BJ (cell line): ENCODE measurements around the gene MEIOB. TPM values are rescaled to one million over a fixed set of nuclear protein-coding genes. Genes with fewer than 3 reads are reported as not detected.

Experiments
- CTCF ChIA-PET: fragments of 350-600 bp; formaldehyde crosslinking; extraction: SDS; loops from one replicate; lab custom pipeline; 2021; ENCODE audit warnings: antibody characterized with exemption, inconsistent platforms; lab: Yijun Ruan, JAX
- POLR2A ChIA-PET: fragments of 300-600 bp; sonication (Branson Sonifier 250); formaldehyde crosslinking; extraction: SDS; loops from one replicate; lab custom pipeline; 2021; ENCODE audit warnings: antibody characterized with exemption; lab: Charles Lee
- DNase-seq: peaks from one replicate; pipeline ENCODE4 v3.0.0-alpha.2; 2011; ENCODE audit warnings: low read depth
- H3K27me3 ChIP-seq: 2 replicates; pipeline ENCODE4 v1.6.0; 2011; ENCODE audit warnings: low read length; ENCODE audit not compliant: control insufficient read depth, insufficient read depth
- H3K36me3 ChIP-seq: 2 replicates; pipeline ENCODE4 v1.5.1; 2011; ENCODE audit warnings: low read length; ENCODE audit not compliant: control insufficient read depth, insufficient read depth
- H3K4me3 ChIP-seq: 2 replicates; pipeline ENCODE4 v1.5.1; 2011; ENCODE audit warnings: low read depth, mild to moderate bottlenecking, control low read depth, low read length
- CTCF ChIP-seq: IDR thresholded peaks from 2 replicates; pipeline ENCODE4 v1.5.1; 2011; ENCODE audit warnings: low read depth, mild to moderate bottlenecking, control low read depth, inconsistent platforms, low read length, moderate library complexity; ENCODE audit not compliant: insufficient read depth
- polyA plus RNA-seq: library from polyadenylated mRNA; depleted of rRNA; stranded (reverse); fragments of >200 nt; gene quantifications from 2 replicates; pipeline ENCODE4 v1.2.3, GENCODE V29; 2011

The MEIOB gene
- polyA plus RNA-seq, 1 experiment = 0.28 TPM

DNA sequence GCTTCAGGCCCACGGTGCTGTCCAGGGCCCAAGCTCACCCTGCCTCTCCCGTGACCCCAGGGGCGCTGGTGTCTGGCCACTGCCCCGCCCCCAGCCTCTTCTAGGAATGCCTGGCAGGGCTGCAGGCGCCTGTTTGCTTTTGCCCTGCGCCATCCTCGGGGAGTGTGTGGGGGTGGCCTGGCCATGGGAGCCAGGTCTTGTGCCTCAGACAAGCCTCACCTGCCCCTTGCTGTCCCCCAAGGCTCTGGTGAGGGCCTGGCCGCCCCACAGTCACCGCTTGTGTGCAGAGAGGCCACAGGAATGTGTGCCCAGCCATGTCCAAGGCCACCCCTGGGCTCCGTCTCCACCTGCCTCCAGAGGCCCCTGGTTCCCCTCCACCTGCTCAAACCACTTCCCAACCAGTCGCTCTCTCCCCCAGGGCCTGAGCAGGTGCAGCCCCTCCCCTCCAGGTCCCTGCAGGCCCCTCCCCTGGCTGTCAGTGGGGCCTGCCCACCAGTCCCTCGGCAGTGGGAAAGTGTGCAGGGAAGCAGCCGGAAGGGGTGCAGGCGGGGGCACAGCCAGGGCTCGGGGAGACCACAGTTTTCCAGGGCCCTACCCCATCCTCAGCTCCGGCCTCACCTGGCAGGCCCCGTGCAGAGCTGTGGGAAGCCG lies 77.6 kb downstream of the MEIOB start:
- CTCF ChIA-PET = no interaction called here
- POLR2A ChIA-PET = no interaction called here
- no peak overlapping the region for H3K4me3 ChIP-seq
- H3K27me3 ChIP-seq = no peaks in the 10 kb centered on the region
- DNase-seq = no peak
- H3K36me3 ChIP-seq = peaks cover 3% of the 10 kb centered on the region; the same call in 1 of the 2 replicates
- no peak for TF ChIP-seq CTCF

GRCh38 chr16:1793578-1794220 lies 78.3 kb downstream of the MEIOB start, which contains the start of gene IGFALS:
IGFALS (minus strand) TSS chr16:1793705; CDS start chr16:1793652, 53 bp downstream.
- no peak for DNase-seq
- no peak for TF ChIP-seq CTCF
- ChIA-PET CTCF (no interaction called here), POLR2A (no interaction called here)
- Histone ChIP-seq H3K27me3 (no peaks in the 10 kb centered on the region), H3K4me3 (no peak within 1 kb of the TSS), H3K36me3 (peaks cover 4% of the 10 kb centered on the region)

DNA sequence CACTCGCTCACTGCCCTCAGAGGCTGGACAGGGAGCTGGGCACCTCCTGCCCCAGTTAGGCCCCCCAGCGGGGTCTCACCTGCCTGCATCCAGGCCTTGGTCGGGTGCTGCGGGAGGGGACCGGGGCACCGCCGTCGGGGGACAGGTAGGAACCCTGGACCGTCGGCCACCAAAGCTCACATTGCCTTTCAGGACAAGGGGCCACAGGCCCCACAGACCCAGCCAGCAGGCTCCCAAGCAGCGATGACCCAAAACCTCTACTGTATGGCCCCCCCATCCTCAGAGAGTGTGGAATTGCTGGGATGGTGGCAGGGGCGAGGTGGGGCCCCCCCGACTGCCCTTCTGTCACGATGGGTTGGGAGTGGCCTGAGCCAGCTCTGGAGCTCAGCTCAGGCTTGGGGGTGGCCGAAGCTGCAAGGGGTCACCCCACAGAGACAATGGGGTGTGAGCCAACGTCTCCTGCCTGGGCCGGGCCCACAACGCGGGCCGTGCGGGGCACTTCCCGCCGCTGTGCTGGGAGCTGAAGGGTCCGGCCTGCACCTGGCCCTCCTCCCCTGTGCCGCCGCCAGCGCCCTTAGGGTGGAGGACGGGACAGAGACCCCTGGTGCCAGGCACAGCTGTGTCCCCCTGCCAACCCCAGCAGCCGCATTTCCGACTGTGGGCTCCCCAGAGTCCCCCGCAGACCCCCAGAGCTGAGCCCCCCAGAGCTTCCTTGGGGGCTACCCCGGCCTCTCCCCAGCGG lies 79.0 kb downstream of the MEIOB start:
- ChIA-PET CTCF (no interaction called here), POLR2A (no interaction called here)
- no peaks in the 10 kb centered on the region for H3K27me3 ChIP-seq
- no peak for DNase-seq
- H3K4me3 ChIP-seq = no peak overlapping the region
- H3K36me3 ChIP-seq = peaks cover 7% of the 10 kb centered on the region
- TF ChIP-seq CTCF = no peak

- CTCF ChIA-PET = interaction anchor here (1.7 kb wide), 1 partner anchor 10 kb away, joined by 3 read pairs; the partner anchor contains the start of genes NUBP2 and SPSB3
- POLR2A ChIA-PET = no interaction called here
Observed at GRCh38 chr16:1791943-1792812, 79.8 kb downstream of the MEIOB start.

More at GRCh38 chr16:1791943-1792812, 79.8 kb downstream of the MEIOB start:
- TF ChIP-seq CTCF = no peak
- H3K4me3 ChIP-seq = no peak overlapping the region
- H3K27me3 ChIP-seq = no peaks in the 10 kb centered on the region
- peaks cover 9% of the 10 kb centered on the region for H3K36me3 ChIP-seq
- no peak for DNase-seq
